Colonic mucosa (tissue), 4 donors: ENCODE data around the gene MSI2. TPM values are rescaled to one million over a fixed set of nuclear protein-coding genes. Genes with fewer than 3 reads are reported as not detected.

Experiments
- DNase-seq: peaks from one replicate; pipeline ENCODE4 v3.0.0-alpha.2; 2020
- H3K27ac ChIP-seq: fragments of 200-600 bp; one replicate; pipeline ENCODE4 v1.8.0; 2021
- H3K27me3 ChIP-seq: fragments of 200-600 bp; one replicate; pipeline ENCODE4 v1.8.0; 2021
- H3K36me3 ChIP-seq: fragments of 200-600 bp; one replicate; pipeline ENCODE4 v1.8.0; 2021
- H3K4me1 ChIP-seq: fragments of 200-600 bp; one replicate; pipeline ENCODE4 v1.8.0; 2021; ENCODE audit warnings: mild to moderate bottlenecking
- H3K4me3 ChIP-seq: fragments of 200-600 bp; one replicate; pipeline ENCODE4 v1.8.0; 2021
- H3K9ac ChIP-seq, 2 donors: one replicate each; pipeline ENCODE4 v1.7.0; 2013; ENCODE audit warnings: control low read depth in 2 of 2, low read depth in 2 of 2, low read length in 2 of 2
- H3K9me3 ChIP-seq: fragments of 200-600 bp; one replicate; pipeline ENCODE4 v1.8.0; 2021
- intact Hi-C: fragments of 100-400 bp; cut with DNase I; formaldehyde crosslinking; loops from one replicate; pipeline ENCODE4 v1.14.1; 2022
- total RNA-seq, 2 donors: library from RNA; stranded (reverse); fragmentation: NEBNext Ultra II Directional in 1 of 2; extraction: Animal tissue kit (Norgen Biotek cat#: 25700) in 1 of 2; gene quantifications; one replicate each; pipeline ENCODE4 v1.2.1, GENCODE V29; 2021
- TF ChIP-seq, protein P1 (sequence below): fragments of 200-600 bp; IDR thresholded peaks from one replicate; pipeline ENCODE4 v1.8.0; 2022; ENCODE audit warnings: antibody characterized with exemption, mild to moderate bottlenecking
- donor health status: healthy.
- donor health status: DM: no; HTN: no; CAD: no.
- donor health status: DM: no; HTN: no; CAD: no.

Gene MSI2
- total RNA-seq, 2 donors from 2014 or later: 61.6 to 75.4 TPM

DNA sequence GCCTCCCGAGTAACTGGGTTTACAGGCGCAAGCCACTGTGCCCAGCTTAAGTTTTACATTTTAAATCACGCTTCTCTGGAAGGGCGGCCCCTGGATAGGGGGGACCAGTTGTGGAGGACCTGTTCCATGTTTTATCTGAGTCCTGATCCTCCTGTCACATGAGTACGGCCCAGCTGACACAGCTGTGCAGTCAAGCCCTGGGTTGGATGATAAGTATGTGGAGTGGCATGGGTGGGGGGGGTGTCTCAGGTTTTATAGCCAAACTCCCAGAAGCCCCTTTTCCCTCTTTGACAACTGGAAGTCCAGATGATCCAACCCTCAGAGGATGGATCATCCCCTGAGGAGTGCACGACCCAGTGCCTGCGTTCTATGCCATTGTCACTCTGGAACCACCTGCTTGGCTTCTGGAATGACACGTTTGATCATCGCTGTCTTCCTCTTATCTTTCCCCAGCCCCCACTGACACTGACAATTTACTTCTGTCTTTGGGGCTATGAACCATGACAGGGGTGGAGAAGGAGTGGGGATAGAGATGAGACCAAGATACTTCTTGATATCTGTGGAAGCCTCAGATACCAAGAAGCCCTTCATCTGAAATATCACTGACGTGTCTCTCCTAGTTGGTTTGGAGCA lies 191.2 kb downstream of the MSI2 start:
- no peak overlapping the region for H3K4me3 ChIP-seq
- H3K9ac ChIP-seq: no peak overlapping the region
- no peaks in the 10 kb centered on the region for H3K9me3 ChIP-seq
- TF ChIP-seq, protein P1, sequence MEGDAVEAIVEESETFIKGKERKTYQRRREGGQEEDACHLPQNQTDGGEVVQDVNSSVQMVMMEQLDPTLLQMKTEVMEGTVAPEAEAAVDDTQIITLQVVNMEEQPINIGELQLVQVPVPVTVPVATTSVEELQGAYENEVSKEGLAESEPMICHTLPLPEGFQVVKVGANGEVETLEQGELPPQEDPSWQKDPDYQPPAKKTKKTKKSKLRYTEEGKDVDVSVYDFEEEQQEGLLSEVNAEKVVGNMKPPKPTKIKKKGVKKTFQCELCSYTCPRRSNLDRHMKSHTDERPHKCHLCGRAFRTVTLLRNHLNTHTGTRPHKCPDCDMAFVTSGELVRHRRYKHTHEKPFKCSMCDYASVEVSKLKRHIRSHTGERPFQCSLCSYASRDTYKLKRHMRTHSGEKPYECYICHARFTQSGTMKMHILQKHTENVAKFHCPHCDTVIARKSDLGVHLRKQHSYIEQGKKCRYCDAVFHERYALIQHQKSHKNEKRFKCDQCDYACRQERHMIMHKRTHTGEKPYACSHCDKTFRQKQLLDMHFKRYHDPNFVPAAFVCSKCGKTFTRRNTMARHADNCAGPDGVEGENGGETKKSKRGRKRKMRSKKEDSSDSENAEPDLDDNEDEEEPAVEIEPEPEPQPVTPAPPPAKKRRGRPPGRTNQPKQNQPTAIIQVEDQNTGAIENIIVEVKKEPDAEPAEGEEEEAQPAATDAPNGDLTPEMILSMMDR: no peak
- no peak overlapping the region for H3K27ac ChIP-seq
- H3K36me3 ChIP-seq: no peaks in the 10 kb centered on the region
- no peak for DNase-seq
- intact Hi-C loops: loop anchor here (10.0 kb wide), 1 partner anchor 147 kb away; no protein-coding TSS in a partner anchor
- no peaks in the 10 kb centered on the region for H3K27me3 ChIP-seq
- H3K4me1 ChIP-seq: no peaks in the 10 kb centered on the region

GRCh38 chr17:57447990-57448758 lies 191.9 kb downstream of the MSI2 start:
- H3K27ac ChIP-seq: no peak overlapping the region
- no peak for DNase-seq
- H3K27me3 ChIP-seq: no peaks in the 10 kb centered on the region
- no peaks in the 10 kb centered on the region for H3K9me3 ChIP-seq
- TF ChIP-seq, protein P1: no peak
- intact Hi-C loops: loop anchor here (10.0 kb wide), 1 partner anchor 147 kb away; no protein-coding TSS in a partner anchor
- H3K4me3 ChIP-seq: no peak overlapping the region
- no peaks in the 10 kb centered on the region for H3K4me1 ChIP-seq
- no peaks in the 10 kb centered on the region for H3K36me3 ChIP-seq
- no peak overlapping the region for H3K9ac ChIP-seq

GRCh38 chr17:57448759-57449283 lies 192.5 kb downstream of the MSI2 start:
- no peak for DNase-seq
- intact Hi-C loops: loop anchor here (10.0 kb wide), 1 partner anchor 146 kb away; no protein-coding TSS in a partner anchor
- TF ChIP-seq, protein P1: no peak
- Histone ChIP-seq H3K36me3 (no peaks in the 10 kb centered on the region), H3K27ac (no peak overlapping the region), H3K27me3 (no peaks in the 10 kb centered on the region), H3K9me3 (no peaks in the 10 kb centered on the region), H3K9ac (no peak overlapping the region), H3K4me3 (no peak overlapping the region), H3K4me1 (no peaks in the 10 kb centered on the region)

DNA sequence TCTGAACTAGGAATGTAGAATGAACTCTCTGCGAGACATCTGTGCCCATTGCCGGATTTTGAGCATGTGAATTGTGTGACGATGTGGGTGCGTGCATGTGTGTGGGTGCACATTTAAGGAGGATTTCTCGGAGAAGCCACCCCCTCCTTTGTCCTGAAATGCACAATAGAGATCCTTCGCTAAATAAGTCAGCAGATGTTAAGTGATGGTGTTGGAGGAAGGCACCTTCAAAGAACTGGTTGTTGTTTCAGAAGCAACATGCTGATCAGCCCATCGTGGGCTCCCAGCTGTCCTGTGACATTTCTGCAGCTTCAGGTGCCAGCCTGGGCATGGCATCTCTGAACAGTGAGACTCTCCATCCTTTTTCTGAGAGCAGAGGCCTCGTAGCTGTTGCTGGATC lies 194.9 kb downstream of the MSI2 start:
- no peaks in the 10 kb centered on the region for H3K36me3 ChIP-seq
- H3K27me3 ChIP-seq: no peaks in the 10 kb centered on the region
- no peak overlapping the region for H3K27ac ChIP-seq
- H3K4me3 ChIP-seq: no peak overlapping the region
- no peaks in the 10 kb centered on the region for H3K4me1 ChIP-seq
- no peaks in the 10 kb centered on the region for H3K9me3 ChIP-seq
- no peak for DNase-seq
- no peak overlapping the region for H3K9ac ChIP-seq
- intact Hi-C loops: no loop called here
- TF ChIP-seq, protein P1: no peak

DNA sequence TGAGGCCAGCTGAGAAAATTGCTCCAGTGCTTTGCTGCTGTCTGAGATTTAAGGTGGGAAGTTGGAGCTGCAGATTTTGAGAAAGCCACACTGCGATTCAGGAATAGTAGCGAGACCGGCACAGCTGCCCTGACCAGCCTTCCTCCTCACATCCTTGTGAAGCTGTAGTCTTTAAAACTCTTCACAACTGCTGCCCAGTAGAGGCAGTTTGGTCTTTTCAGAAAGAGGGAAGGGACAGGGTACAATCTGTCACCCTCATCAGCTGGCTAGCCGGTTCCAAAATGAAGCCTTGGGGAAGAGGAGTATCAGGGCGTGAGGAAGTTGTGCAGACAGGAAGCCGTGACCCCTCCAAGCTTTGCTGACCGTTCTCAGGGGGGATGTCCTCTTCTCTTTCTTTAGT lies 195.3 kb downstream of the MSI2 start:
- Histone ChIP-seq H3K36me3 (no peaks in the 10 kb centered on the region), H3K9ac (no peak overlapping the region), H3K27ac (no peak overlapping the region), H3K27me3 (no peaks in the 10 kb centered on the region), H3K9me3 (no peaks in the 10 kb centered on the region), H3K4me1 (no peaks in the 10 kb centered on the region), H3K4me3 (no peak overlapping the region)
- intact Hi-C loops: no loop called here
- TF ChIP-seq, protein P1: no peak
- no peak for DNase-seq
